ENCODE results near the gene CDH2.

CDH2 gene

DNA sequence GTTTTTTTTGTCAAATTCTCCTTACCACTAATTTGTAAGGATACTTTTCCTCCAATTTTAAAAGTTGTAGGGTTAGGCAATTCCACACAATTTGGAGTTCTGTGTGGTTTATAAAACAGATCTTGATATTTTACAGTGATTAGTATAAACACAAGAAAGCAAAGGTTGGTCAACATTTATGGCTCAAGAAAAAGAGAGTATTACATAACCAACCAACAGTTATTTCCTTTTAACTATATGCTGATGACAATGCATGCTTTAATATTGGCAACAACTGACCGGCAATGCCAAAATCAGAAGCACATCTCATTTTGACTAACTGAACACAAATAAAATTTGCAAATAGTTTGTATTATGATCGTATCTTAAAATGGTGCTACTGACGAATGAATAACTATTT is 137.2 kb downstream of the CDH2 start:
- DNase-seq, result no peak

DNA sequence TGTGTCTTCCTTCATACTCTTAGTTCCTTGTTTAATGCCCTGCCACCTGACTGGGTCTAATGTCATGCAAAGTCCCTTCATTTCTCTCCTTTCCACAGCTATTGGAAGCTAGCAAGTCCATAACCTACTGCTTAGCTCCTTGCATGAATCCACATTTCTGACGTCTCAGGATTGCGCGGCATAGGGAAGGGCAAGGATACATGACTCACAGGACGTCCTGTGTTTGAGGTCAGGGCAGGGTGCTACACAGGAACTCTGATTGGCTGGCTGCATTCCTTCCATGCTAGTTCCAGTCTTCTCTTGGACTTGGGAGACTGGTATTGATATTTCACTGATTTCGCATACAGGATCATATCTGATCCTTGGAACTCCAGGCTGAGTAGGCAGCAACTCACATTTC is 137.9 kb downstream of the CDH2 start:
- no peak for DNase-seq

DNA sequence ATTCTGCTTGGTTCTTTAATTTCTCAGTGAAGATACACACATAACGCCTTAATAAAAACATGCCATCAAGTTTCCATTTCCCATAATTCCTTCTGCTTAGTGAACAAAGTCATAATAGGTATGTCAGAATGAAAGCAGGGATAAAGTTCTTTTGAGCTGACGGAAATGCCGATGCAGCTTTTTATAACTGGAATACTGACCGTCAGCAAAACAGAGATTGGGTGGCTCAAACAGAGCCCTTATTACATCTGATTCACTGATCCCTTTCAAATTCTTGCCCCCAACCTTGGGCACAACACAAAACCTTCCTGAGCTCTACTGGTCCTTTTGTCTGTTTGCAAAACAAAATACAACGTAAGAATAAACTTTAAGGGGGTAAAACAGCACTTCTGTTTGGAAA is 140.4 kb downstream of the CDH2 start:
- no peak for DNase-seq

DNA sequence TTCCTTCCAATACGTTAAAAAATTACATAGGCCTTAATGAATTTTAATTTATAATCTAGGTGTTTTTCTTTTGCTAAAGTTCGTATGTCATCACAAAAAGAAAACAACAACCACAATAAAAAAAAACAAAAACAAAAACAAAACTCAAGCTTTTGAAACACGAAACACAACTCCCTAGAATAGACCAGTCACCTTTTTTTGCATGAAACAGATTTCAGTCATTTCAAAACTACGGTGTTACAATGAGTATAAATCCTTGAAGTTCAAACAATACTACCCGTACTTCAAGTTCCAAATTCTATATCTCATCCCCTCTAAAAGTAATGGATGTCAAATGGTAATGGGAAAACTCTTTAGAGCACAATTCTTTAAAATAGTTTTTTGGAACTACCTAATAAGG is 142.4 kb downstream of the CDH2 start:
- DNase-seq, result no peak

DNA sequence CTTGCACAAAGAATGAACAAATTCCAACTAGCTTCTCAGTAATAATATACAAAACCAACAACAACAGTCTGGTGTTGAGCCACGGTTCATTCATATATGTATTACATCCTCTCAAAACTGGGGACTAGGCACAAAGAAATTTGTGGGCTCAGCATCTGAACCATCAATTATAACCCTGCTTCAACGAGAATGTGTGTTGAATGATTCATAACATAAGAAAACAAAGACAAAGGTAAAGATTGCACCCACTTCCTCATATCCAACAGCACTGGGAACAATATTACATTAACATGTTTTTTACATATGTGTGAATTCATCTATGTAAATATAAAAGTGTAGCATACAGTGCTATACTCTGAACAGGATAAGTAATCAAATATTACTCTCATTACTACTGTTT is 144.8 kb downstream of the CDH2 start:
- DNase-seq, result no peak

DNA sequence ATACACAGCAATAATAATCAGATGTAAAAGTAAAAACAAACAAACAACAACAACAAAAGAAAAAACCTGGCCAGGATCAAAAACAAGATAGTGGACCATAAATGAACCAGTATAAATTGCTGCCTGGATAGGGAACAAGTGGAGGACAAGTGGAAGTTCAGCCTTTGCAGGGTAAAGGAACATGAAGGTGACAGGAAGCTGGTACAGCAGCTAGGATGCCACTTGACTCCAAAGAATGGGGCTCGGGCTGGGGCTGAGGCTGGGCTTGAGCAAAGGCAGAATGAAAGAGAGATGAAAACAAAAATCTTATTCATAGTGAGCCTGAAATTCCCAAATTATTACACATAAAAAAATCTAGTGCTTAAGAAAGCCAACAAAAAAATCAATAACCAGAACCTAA is 146.5 kb downstream of the CDH2 start:
- DNase-seq, result no peak

DNA sequence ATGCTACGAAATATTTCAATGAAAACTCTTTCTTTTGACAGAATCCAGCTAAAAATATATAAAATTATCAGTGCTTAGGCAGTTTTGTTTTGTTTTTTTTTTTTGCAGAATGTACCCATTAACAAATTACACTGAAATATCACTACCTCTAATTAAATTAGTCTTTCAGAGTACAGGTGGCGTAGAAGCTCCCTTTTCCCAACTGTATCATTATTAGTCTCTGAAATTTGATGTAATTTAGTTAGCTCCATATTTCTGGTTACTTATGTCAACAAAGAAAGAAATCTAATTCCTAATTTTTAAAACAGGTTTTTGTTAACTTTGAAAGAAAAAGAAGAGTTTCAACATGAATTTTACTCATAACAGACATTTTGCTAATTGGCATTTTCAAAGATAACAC is 149.2 kb downstream of the CDH2 start:
- DNase-seq, result no peak

DNA sequence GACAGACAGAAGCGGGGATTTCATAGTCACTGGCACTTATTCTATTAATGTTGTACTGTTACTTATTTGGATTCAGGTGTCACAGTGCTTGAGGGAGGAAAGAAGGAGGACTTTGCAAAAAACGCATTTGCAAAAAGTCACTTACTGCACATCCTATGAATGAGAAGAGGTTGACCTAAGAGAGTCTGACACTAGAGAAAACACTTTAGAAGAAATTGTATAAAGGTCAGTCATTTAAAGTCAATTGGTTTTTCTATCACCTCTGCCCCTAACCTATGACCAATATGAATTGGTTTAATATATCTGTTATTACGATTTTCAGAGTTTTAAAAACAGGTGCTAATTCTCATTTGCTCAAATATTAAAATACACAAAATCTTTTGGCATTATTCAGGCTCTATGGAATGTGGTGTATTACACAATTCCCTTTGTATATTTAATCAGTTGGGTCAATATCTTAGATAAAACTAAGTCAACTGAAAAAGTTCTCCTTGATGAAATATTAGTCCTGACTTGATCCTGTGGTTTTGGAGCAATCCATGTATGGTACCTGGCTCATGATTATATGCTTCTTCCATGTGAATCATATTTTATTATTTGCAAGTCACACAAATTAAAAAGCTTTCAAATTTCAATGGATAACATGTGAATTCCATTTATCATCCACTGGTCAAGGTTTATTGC is 157.4 kb downstream of the CDH2 start:
- no peak for DNase-seq

DNA sequence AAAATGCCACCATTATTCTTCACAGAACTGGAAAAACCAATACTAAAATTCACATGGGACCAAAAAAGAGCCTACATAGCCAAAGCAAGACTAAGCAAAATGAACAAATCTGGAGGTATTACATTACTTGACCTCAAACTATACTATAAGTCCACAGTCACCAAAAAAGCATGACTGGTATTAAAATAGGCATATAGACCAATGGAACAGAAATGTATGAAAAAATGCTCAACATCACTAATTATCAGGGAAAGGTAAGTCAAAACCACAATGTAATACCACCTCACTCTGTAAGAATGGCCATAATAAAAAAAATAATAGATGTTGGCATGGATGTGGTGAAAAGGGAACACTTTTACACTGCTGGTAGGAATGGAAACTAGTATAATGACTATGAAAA is 158.6 kb downstream of the CDH2 start:
- DNase-seq, result no peak

DNA sequence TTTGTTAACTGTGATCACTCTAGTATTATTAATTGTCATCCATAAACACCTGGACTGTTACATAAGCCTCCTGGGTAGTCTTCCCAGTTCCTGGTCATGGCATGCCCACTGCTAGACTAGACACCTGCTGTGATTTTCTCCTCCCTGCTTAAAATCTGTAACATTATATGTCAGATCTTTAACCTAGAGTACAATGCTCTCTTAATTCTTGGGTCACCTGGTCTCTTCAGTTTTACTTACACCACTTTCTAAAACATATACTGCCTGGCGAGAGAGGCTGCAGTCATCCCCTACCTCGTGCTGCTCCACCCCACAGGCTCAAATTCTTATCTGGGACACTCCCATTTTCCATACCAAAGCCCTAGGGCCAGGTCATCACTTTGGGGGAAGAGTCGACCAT is 161.3 kb downstream of the CDH2 start:
- no peak for DNase-seq

DNA sequence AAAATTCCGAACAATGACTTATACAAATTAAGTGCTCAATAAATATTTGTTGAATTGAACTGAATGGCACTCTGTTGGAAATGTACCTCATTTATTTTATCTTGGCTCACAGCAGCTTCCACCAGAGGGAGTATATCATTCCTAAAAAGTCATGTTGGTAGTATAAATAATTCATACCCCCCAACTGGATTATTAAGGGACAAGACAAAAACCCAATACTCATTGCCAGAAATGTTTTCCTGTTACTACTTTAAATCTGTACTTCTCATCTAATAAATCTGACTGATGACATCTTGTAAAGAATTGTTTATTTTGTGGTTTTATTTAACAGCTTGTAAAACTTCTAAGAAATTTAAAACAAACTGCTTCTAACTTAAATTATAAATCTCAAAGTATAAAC is 163.9 kb downstream of the CDH2 start:
- DNase-seq, result no peak

DNA sequence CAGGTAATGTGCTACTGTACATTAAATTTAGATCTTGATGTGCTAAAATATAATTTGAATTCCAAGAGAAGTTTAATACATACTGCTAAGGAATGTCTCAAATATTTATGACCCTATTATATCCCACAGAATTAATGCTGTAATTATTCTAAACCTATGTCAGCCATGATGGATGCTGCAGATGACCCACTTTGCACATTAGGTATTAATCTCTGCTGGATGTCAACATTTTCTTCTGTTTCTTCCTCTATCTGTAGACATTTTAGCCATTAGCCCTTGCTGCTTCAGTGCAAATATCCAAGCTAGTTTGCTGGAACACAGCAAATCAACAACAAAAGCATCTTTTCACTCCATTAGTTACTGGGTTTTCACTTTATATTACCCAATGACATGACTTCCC is 164.6 kb downstream of the CDH2 start:
- DNase-seq, result no peak

DNA sequence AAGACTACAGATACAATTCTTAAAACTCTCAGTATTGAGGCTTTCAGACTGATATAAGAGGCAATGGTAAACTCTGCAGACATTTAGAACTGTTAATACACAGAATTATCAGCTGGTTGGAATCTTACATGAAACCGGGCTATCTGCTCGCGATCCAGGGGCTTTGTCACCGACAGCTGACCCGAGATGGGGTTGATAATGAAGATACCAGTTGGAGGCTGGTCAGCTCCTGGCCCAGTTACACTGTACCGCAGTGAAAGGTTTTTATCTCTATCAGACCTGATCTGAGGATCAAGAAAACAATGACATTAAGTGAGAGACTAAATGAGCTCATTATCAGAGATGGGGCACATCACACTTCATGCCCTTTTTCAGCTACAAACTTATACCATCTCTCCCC is 167.3 kb downstream of the CDH2 start:
- no peak for DNase-seq

DNA sequence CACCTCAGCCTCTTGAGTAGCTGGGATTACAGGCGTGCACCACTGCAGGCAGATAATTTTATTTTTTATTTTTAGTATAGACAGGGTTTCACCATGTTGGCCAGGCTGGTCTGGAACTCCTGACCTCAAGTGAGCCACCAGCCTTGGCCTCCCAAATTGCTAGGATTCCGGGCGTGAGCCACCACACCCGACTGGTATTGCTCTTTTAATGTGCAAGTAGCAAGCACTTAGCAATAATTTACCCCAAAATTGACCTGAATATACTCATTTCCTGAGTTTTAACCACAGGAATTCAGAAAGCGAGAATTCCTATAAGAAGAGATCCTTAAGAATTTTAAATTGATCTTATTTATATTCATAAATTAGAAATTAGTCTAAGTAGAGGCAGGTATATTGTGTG is 169.1 kb downstream of the CDH2 start:
- no peak for DNase-seq

DNA sequence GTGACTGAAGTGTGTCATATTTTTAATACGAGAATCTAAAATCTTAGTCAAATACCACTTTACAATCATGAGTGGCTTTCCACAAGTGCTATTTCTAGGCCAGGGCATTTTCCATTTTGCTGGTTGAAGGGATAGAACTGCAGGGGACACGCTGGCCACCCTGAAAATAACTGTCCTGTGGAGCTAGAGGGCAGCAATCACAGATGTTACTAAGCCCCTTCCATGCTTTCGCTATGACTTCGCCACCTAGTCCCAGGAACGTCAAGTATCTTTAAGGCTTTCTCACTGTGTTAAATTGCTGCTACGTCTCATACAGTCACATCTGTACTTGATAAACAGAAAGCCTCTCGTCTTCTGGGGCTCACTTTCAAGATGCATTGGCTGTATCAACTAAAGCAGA is 171.8 kb downstream of the CDH2 start:
- DNase-seq, result no peak

DNA sequence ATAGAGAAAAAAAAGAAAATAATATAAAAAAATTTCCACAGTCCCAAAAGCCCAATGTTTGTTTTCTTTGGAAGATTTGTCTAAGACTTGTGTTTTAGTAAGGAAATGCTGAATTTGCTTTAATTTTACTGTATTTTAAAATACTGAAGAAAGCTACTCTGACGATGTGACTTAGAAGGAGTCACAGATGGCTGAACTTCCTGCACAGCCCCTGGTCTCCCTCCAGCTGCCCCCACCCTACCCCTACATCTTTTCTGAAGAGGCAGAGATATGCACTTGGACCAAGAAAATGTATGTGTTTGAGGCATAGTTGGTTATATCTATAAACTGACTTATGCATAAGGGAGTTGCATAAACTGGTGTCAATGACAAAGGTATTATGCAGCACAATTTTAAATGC is 172.3 kb downstream of the CDH2 start:
- no peak for DNase-seq

DNA sequence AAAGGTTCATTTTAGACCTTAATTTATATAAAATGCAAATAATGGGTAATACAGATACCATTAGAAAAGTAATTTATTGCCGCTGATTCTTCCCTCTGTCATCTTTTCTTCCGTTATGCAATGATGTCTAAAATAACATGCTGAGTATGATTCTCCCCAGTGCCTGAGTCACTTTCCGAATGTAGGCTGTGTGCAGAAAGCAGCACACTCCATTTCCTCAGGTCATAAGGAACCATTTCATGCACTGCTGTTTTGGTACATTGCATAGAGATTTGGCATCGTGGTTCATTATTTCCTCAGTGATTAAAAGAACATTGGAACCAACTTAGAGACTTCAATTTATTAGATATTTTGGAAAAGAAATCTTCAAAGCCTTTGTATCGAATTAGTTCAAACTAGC is 173.5 kb downstream of the CDH2 start:
- no peak for DNase-seq

DNA sequence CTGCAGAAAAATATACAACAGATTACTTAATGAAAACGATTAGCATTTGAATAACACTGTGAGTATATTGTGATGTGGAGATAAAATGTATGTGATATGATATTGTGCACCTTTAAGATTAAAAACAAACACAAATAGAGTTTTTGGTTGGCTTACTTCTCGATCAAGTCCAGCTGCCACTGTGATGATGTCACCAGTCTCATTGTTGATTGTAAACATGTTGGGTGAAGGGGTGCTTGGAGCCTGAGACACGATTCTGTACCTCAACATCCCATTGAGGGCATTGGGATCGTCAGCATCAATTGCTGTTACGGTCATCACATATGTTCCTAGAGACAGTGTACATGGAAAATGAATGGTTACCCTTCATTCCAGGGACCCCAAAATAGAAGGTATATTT is 174.1 kb downstream of the CDH2 start:
- DNase-seq, result no peak

DNA sequence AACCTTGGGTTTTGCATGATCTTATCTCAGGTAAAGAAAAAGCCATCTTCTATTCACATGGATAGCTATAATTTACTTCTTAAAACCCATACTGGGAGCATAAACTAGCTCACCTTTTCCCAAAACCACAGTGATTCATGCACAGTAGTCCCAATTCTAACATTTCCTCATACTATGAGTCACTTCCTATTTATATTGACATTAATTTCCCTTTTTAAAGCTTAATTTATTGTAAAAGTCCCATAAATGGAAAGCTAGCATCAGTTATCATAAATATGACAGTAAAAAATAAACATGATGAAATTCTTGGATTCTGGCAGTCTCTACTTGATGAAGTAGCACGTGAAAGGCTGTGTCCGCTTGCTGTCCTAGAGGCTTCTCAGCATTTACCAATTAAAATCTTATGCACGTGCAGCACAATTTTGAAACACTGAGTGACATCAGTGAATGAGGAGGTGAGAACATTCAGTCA is 180.1 kb downstream of the CDH2 start:
- no peak for DNase-seq

DNA sequence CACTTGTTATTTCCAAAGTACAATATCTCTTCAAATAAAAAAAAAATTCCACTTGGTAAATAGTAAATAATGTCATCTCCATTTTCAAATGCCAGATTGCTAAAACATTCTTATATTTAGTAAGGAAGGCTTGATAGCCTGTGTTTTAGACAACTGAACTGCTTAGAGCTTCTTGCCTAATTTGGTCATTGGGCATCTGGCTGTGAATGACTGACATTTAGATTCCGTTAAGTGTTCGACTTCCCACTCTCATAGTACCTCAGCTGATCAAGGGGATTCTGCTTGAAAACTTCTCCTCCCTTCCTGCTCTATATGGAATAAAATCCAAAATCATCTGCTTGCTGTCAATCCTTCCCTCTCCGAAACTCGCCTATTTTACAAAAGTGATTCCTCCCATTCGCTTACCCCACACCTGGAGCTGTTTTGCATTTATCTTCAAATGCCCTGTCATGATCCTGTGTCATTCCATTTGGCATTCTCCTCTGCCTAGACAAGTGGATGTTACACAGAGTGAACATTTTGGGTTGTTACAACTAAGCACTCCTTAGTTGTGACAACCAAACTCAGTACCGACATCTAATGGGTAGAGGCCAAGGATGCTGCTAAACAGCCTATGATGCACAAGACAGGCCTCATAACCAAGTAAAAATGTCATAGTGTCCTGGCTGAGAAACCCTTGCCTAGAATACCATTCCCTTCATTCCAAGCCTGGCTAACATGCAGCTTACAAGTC is 181.0 kb downstream of the CDH2 start:
- DNase-seq, result no peak

DNA sequence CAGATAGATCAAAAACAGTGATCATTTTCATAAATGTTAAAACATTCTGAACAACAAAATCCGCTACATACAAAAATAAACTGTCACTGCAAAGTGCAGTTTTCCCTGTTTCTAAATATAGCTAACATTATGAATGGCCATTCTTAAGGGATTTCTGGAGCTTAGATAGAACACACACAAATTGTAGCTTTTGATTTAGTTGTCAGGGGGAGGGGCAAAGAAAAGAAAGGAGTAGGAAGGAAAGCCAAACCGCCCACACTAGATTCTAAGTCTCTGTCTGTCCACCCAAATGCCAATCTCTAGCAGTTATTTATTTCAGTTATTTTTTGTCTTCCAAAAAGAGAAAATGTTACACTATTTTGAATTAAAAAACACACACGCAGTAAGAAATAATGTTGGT is 182.4 kb downstream of the CDH2 start:
- no peak for DNase-seq

DNA sequence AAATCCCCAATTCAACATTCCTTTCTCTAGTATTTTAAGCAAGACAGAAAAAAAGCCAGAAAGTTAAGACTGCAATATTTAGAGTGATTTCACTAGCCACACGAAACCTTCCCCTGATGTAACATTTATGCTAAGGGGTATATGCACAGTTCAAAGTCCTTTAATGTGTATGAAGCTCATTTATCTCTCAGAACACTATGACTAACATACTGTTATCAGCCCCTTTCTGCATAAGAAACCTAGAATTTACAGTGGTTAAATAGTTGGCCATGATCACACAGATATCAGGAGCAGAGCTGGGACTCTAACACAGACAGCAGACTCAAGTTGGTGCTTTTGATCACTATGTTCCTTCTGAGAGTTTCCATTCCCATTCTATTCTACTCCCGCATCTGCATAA is 185.5 kb downstream of the CDH2 start:
- no peak for DNase-seq

DNA sequence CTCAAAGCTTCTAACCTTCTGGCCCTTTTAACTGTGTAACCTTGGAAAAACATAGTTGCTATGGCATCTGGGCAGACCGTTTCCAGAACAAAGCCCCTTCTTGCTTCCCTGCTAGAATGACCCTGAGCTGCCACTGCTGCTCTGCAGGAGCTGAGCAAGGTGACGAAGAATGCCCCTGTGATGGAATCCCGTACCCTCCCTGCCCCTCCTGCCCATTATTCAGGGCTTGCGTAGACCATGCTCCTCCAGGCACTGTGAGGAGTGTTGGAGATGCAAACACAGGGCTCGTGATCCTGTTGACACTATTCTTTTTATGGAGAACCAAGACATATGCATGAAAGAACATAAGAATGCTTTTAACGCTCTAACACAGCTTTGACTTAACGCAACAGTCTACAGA is 191.1 kb downstream of the CDH2 start:
- no peak for DNase-seq

DNA sequence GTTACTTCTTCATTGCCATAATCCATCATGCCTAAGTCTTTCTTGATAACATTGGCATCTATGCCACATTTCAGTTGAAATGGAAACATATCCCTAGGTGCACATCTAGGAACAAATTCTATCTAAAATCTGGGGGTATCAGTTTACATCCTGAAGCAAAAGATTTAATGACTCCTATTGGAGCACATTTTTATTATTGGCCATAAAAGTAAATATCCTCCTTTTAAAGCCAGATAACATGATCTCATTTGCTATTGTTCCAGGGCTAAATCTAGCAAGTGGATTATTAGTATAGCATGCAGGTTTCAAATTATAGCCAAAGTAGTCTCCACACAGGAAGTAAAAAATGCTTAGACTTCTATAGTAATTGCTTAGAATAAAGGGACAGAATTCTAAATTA is 193.2 kb downstream of the CDH2 start:
- no peak for DNase-seq

DNA sequence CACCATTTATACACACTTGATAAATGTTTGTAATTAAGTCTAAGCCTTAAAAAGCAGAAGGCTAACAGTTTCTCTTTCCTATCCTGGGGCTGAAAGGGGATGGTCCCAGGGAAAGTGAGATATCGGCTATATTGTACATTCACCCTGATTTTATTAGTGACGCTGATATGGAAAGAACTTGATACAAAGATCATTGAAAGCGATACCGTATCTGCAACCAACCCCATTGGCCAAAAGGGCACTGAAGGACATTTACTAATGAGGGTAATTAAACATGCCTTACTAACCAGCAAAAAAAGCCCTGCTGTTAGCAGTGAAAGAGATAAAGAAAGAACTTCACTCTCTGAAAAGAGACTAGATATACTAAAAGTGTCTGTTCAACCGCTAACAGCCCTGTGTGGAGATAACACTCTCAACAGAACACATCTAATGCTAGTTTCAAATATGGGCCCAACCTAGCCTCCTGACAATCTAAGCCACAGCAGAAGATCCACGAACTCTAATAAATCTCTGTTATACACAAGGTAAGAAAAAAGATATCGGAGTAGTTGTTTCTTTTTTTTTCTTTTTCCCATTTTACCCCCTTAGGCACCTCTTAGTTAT is 200.0 kb downstream of the CDH2 start:
- DNase-seq, result no peak
